Mesodermal cell (in vitro differentiated cells): Measurements from ENCODE around the gene WDR46.
"Not testable (repeated sequence)": the region's sequence is repeated elsewhere in the genome, so short reads cannot be mapped to it uniquely, and the experiment has no call there.

Source experiments
- H3K27ac ChIP-seq: 2 replicates; pipeline ENCODE4 v1.7.0; 2013; ENCODE audit warnings: mild to moderate bottlenecking, low read depth, low read length, moderate library complexity; ENCODE audit not compliant: severe bottlenecking
- H3K36me3 ChIP-seq: 2 replicates; pipeline ENCODE4 v1.7.1; 2013; ENCODE audit warnings: mild to moderate bottlenecking, low read length, moderate library complexity; ENCODE audit not compliant: control insufficient read depth, insufficient read depth
- H3K4me1 ChIP-seq: one replicate; pipeline ENCODE4 v1.7.1; 2013; ENCODE audit warnings: mild to moderate bottlenecking, low read length; ENCODE audit not compliant: insufficient read depth, control insufficient read depth, poor library complexity, severe bottlenecking
- H3K4me3 ChIP-seq: 2 replicates; pipeline ENCODE4 v1.7.0; 2013; ENCODE audit warnings: low read length, control low read depth, mild to moderate bottlenecking; ENCODE audit not compliant: insufficient read depth, poor library complexity, severe bottlenecking; ENCODE audit errors: extremely low read depth
- H3K9me3 ChIP-seq: 2 replicates; pipeline ENCODE4 v1.7.1; 2013; ENCODE audit warnings: mild to moderate bottlenecking, low read length, moderate library complexity; ENCODE audit not compliant: control insufficient read depth
- WGBS, 2 experiments: methylation state at CpG; one replicate each; pipeline ENCODE4 v1.1.5; 2013; ENCODE audit warnings: missing lambda C conversion rate in 2 of 2; ENCODE audit not compliant: insufficient coverage in 2 of 2; 5-methylcytosine and 5-hydroxymethylcytosine counted together

Gene WDR46

GRCh38 chr6:33280539-33280938 is 8.5 kb downstream of the WDR46 start:
- Histone ChIP-seq H3K4me1 (peaks cover 15% of the 10 kb centered on the region), H3K27ac (no peak overlapping the region), H3K36me3 (peaks cover 80% of the 10 kb centered on the region), H3K9me3 (no peaks in the 10 kb centered on the region), H3K4me3 (no peak overlapping the region)
- WGBS, 2 experiments: 94 to 98% methylated on average over 6 of the region's 6 CpGs

GRCh38 chr6:33279971-33280511 is 9.0 kb downstream of the WDR46 start:
- 83 to 90% methylated on average over 1 to 2 of the region's 5 CpGs for WGBS, 2 experiments
- peaks cover 83% of the 10 kb centered on the region for H3K36me3 ChIP-seq

GRCh38 chr6:33279257-33279695 is 9.8 kb downstream of the WDR46 start:
- H3K4me3 ChIP-seq: no peak overlapping the region
- WGBS, 2 experiments: 88 to 94% methylated on average over 9 to 11 of the region's 13 CpGs
- peaks cover 83% of the 10 kb centered on the region for H3K36me3 ChIP-seq
- peaks cover 23% of the 10 kb centered on the region for H3K4me1 ChIP-seq
- H3K27ac ChIP-seq: no peak overlapping the region
- H3K9me3 ChIP-seq: no peaks in the 10 kb centered on the region

More at GRCh38 chr6:33279971-33280511, 9.0 kb downstream of the WDR46 start:
- no peak overlapping the region for H3K27ac ChIP-seq
- H3K9me3 ChIP-seq: no peaks in the 10 kb centered on the region
- peaks cover 20% of the 10 kb centered on the region for H3K4me1 ChIP-seq
- no peak overlapping the region for H3K4me3 ChIP-seq

GRCh38 chr6:33278810-33279209 is 10.2 kb downstream of the WDR46 start:
- 90 to 100% methylated on average over 1 to 2 of the region's 3 CpGs for WGBS, 2 experiments
- H3K36me3 ChIP-seq: peaks cover 83% of the 10 kb centered on the region

GRCh38 chr6:33278392-33278741 is 10.7 kb downstream of the WDR46 start:
- H3K4me1 ChIP-seq: peaks cover 25% of the 10 kb centered on the region
- no peaks in the 10 kb centered on the region for H3K9me3 ChIP-seq
- peaks cover 83% of the 10 kb centered on the region for H3K36me3 ChIP-seq
- no peak overlapping the region for H3K27ac ChIP-seq
- WGBS, 2 experiments: 89 to 97% methylated on average over 6 of the region's 9 CpGs
- no peak overlapping the region for H3K4me3 ChIP-seq

More at GRCh38 chr6:33278810-33279209, 10.2 kb downstream of the WDR46 start:
- Histone ChIP-seq H3K9me3 (no peaks in the 10 kb centered on the region), H3K27ac (no peak overlapping the region), H3K4me1 (peaks cover 25% of the 10 kb centered on the region), H3K4me3 (no peak overlapping the region)

GRCh38 chr6:33277663-33278391 is 11.2 kb downstream of the WDR46 start:
- Histone ChIP-seq H3K36me3 (peaks cover 84% of the 10 kb centered on the region), H3K27ac (peak overlapping the region; percentile 79), H3K4me1 (peaks cover 25% of the 10 kb centered on the region), H3K4me3 (peak overlapping the region; percentile 49), H3K9me3 (no peaks in the 10 kb centered on the region)
- WGBS, 2 experiments: 60 to 62% methylated on average over 32 to 39 of the region's 39 CpGs

- H3K9me3 ChIP-seq: no peaks in the 10 kb centered on the region
- 1 to 2% methylated on average over 52 to 76 of the region's 80 CpGs for WGBS, 2 experiments
- peak within 1 kb of the TSS; percentile 49 for H3K4me3 ChIP-seq
- H3K4me1 ChIP-seq: peaks cover 25% of the 10 kb centered on the region
- peaks cover 82% of the 10 kb centered on the region for H3K36me3 ChIP-seq
- peak within 1 kb of the TSS; percentile 79 for H3K27ac ChIP-seq
Observed at GRCh38 chr6:33276864-33277662, 12.0 kb downstream of the WDR46 start, which contains the start of gene B3GALT4. TSS of gene B3GALT4 (plus strand) at chr6:33277123. CDS start at chr6:33277420, 297 bp downstream.

GRCh38 chr6:33276581-33276863 is 12.5 kb downstream of the WDR46 start:
- Histone ChIP-seq H3K9me3 (no peaks in the 10 kb centered on the region), H3K4me1 (peaks cover 25% of the 10 kb centered on the region), H3K27ac (peak overlapping the region; percentile 79), H3K36me3 (peaks cover 77% of the 10 kb centered on the region), H3K4me3 (peak overlapping the region; percentile 49)

- H3K9me3 ChIP-seq: not testable (repeated sequence)
- Histone ChIP-seq H3K36me3 (peaks cover 72% of the 10 kb centered on the region), H3K4me3 (peak overlapping the region; percentile 49), H3K4me1 (peaks cover 25% of the 10 kb centered on the region), H3K27ac (peak overlapping the region; percentile 79)
- 74 to 83% methylated on average over 7 of the region's 16 CpGs for WGBS, 2 experiments
Observed at GRCh38 chr6:33275795-33276580, 13.1 kb downstream of the WDR46 start.
